Mucosa of descending colon (tissue), 3 donors: ENCODE results near the gene SMARCA2. TPM values are rescaled to one million over a fixed set of nuclear protein-coding genes. Genes with fewer than 3 reads are reported as not detected.
A peak's percentile ranks its signal among the peaks of the same experiment; 100 is the strongest.

Source experiments
- ATAC-seq: fragments of 200-7000 bp; cut with Tn5 transposase; one replicate; pipeline ENCODE4 v1.9.1; 2020; ENCODE audit warnings: mild to moderate bottlenecking, moderate library complexity
- DNase-seq, 3 donors: peaks; one replicate each; pipeline ENCODE4 v3.0.0-alpha.2; 2020
- H3K36me3 ChIP-seq: fragments of 200-600 bp; one replicate; pipeline ENCODE4 v1.8.0; 2021; ENCODE audit warnings: low read depth, mild to moderate bottlenecking
- H3K4me1 ChIP-seq: fragments of 200-600 bp; one replicate; pipeline ENCODE4 v1.8.0; 2021; ENCODE audit warnings: low read depth, mild to moderate bottlenecking
- H3K4me3 ChIP-seq: fragments of 200-600 bp; one replicate; pipeline ENCODE4 v1.8.0; 2021; ENCODE audit warnings: mild to moderate bottlenecking
- H3K9me3 ChIP-seq: fragments of 200-600 bp; one replicate; pipeline ENCODE4 v1.8.0; 2021; ENCODE audit warnings: mild to moderate bottlenecking
- CTCF ChIP-seq: fragments of 200-600 bp; IDR thresholded peaks from one replicate; pipeline ENCODE4 v1.8.0; 2022; ENCODE audit warnings: antibody characterized with exemption, mild to moderate bottlenecking
- intact Hi-C, 2 donors: fragments of 100-400 bp; cut with DNase I in 1 of 2; cut with micrococcal nuclease in 1 of 2; formaldehyde crosslinking; loops; one replicate each; pipeline versions ENCODE4 v1.11.0 to v1.11.1; 2022; cut with DNase I, micrococcal nuclease
- total RNA-seq, 3 donors: library from RNA; stranded (reverse); fragmentation: NEBNext Ultra II Directional in 2 of 3; extraction: Animal tissue kit (Norgen Biotek cat#: 25700) in 2 of 3; gene quantifications; one replicate each; pipeline versions ENCODE4 v1.2.1 to v1.2.4, GENCODE V29; 2021 to 2023
- donor health status: DM: no; HTN: no; CAD: no; lungs with moderate emphysema.
- donor health status: DM: no; HTN: no; CAD: no.
- donor health status: DM: no; HTN: yes; CAD: no.

The SMARCA2 gene
- total RNA-seq, 3 donors from 2014 or later, result 105 to 131 (median 117) TPM

- DNase-seq (peak in 1 of 3 donors; percentile 7), ATAC-seq (peak; percentile 77)
- Histone ChIP-seq H3K4me3 (no peak overlapping the region), H3K9me3 (no peaks in the 10 kb centered on the region), H3K4me1 (no peaks in the 10 kb centered on the region), H3K36me3 (no peaks in the 10 kb centered on the region)
- intact Hi-C loops, result no loop called here
- peak; percentile 56 for TF ChIP-seq CTCF
These were observed 72.6 kb downstream of the SMARCA2 start for GRCh38 chr9:2087500-2088313.

GRCh38 chr9:2093920-2094597 is 78.9 kb downstream of the SMARCA2 start:
- intact Hi-C loops, result no loop called here
- DNase-seq, result no peak
- Histone ChIP-seq H3K9me3 (no peaks in the 10 kb centered on the region), H3K36me3 (no peaks in the 10 kb centered on the region), H3K4me1 (no peaks in the 10 kb centered on the region), H3K4me3 (no peak overlapping the region)
- no peak for ATAC-seq
- no peak for TF ChIP-seq CTCF

- H3K36me3 ChIP-seq, result no peaks in the 10 kb centered on the region
- H3K9me3 ChIP-seq, result no peaks in the 10 kb centered on the region
- ATAC-seq (no peak), DNase-seq (no peak)
- TF ChIP-seq CTCF, result no peak
- intact Hi-C loops, result no loop called here
- no peak overlapping the region for H3K4me3 ChIP-seq
- H3K4me1 ChIP-seq, result no peaks in the 10 kb centered on the region
These were observed 81.3 kb downstream of the SMARCA2 start for GRCh38 chr9:2096376-2096970.

- no peak for DNase-seq
- Histone ChIP-seq H3K9me3 (no peaks in the 10 kb centered on the region), H3K4me1 (no peaks in the 10 kb centered on the region), H3K36me3 (peaks cover 4% of the 10 kb centered on the region), H3K4me3 (no peak overlapping the region)
- intact Hi-C loops, result no loop called here
- no peak for TF ChIP-seq CTCF
- ATAC-seq, result no peak
These were observed 91.5 kb downstream of the SMARCA2 start for GRCh38 chr9:2106666-2107065.

- no peak for TF ChIP-seq CTCF
- intact Hi-C loops, result no loop called here
- Histone ChIP-seq H3K36me3 (peaks cover 4% of the 10 kb centered on the region), H3K9me3 (no peaks in the 10 kb centered on the region), H3K4me3 (no peak overlapping the region), H3K4me1 (no peaks in the 10 kb centered on the region)
- ATAC-seq (no peak), DNase-seq (no peak)
These were observed 92.8 kb downstream of the SMARCA2 start for GRCh38 chr9:2107906-2108451.
